ENCODE results near the gene ZDHHC1. TPM values are rescaled to one million over a fixed set of nuclear protein-coding genes. Genes with fewer than 3 reads are reported as not detected.
A peak's percentile ranks its signal among the peaks of the same experiment; 100 is the strongest.
"Not testable (repeated sequence)": the region's sequence is repeated elsewhere in the genome, so short reads cannot be mapped to it uniquely, and the experiment has no call there.

Gene ZDHHC1
- total and polyA plus RNA-seq, 2 of the 13 experiments (the other 11 are each of a cell fraction or from before 2014, with no cell fraction given): 0.51 to 1.1 TPM

GRCh38 chr16:67359540-67360269 lies 56.6 kb downstream of the ZDHHC1 start:
- CTCF ChIA-PET (ENCODE audit: low intra/inter-chr PET ratio, low total read pairs); POLR2A ChIA-PET; ATAC-seq; FAIRE-seq; H3K9me3 ChIP-seq (ENCODE audit: low read length); in situ Hi-C loops (cut with HindIII; ENCODE audit: extremely low pct_ligation_motif_present, low pct_unique_long_range_greater_than_20kb); H3K79me2 ChIP-seq (ENCODE audit: insufficient read depth, low read length); intact Hi-C loops (cut with micrococcal nuclease; ENCODE audit: unreplicated experiment); H3K36me3 ChIP-seq (replicated peaks in 1 of 2; ENCODE audit: control insufficient read depth in 1 of 2, insufficient read depth in 2 of 2, low read length in 2 of 2); H4K20me1 ChIP-seq (ENCODE audit: insufficient read depth, low read length); H3K4me3 ChIP-seq (replicated peaks in 1 of 3; ENCODE audit: insufficient read depth in 1 of 3, low read depth in 2 of 3, low read length in 3 of 3); DNase-seq (ENCODE audit: low spot score); H3K27ac ChIP-seq (ENCODE audit: extremely low read length, insufficient read depth, low read length); BruUV-seq (replicated peaks); H3K27me3 ChIP-seq (ENCODE audit: control insufficient read depth in 1 of 2, insufficient read depth in 2 of 2, low read length in 2 of 2); H2AFZ ChIP-seq (ENCODE audit: low read length); TF ChIP-seq SOX13 (IDR thresholded peaks at IDR 0.05): not testable (repeated sequence)
- peaks cover 49% of the 10 kb centered on the region for H3K4me1 ChIP-seq (ENCODE audit: insufficient read depth, low read length)
- peak overlapping the region; percentile 3; the same call in 1 of the 2 replicates for H3K9ac ChIP-seq (ENCODE audit: insufficient read depth, low read depth, low read length)
- H3K4me2 ChIP-seq (ENCODE audit: low read depth, low read length): peak overlapping the region; percentile 52
- 13% methylated on average over 8 of the region's 8 CpGs for WGBS (ENCODE audit: low lambda C conversion rate)
- TF ChIP-seq HNRNPK (IDR thresholded peaks at IDR 0.05; ENCODE audit: low read depth, low read length, poor library complexity, severe bottlenecking) (peak; percentile 39), TBX2 (CRISPR knock-in tag; IDR thresholded peaks at IDR 0.05; ENCODE audit: borderline replicate concordance) (peak; percentile 58; the same call in 1 of the 2 replicates), SOX13 (CRISPR knock-in tag; conservative IDR thresholded peaks at IDR 0.05 in 1 of 2, IDR thresholded peaks at IDR 0.05 in 1 of 2) (0 out of 4 replicates have a peak, but pooled peaks of 1 of the 2 experiments have one; percentile 23), KLF16 (CRISPR knock-in tag; IDR thresholded peaks at IDR 0.05) (0 out of 4 replicates have a peak, but pooled peaks of 1 of the 2 experiments have one; percentile 19), ZNF121 (CRISPR knock-in tag; IDR thresholded peaks at IDR 0.05) (peak; percentile 69; the same call in 1 of the 2 replicates), RCOR2 (CRISPR knock-in tag; IDR thresholded peaks at IDR 0.05) (peak; percentile 70; the same call in 1 of the 2 replicates), BCL6 (CRISPR knock-in tag; IDR thresholded peaks at IDR 0.05) (peak; percentile 54), PATZ1 (CRISPR knock-in tag; IDR thresholded peaks at IDR 0.05) (peak; percentile 17; the same call in 1 of the 2 replicates), ZNF770 (CRISPR knock-in tag; IDR thresholded peaks at IDR 0.05) (peak; percentile 97), NCOA2 (CRISPR knock-in tag; IDR thresholded peaks at IDR 0.05) (peak; percentile 45; the same call in 1 of the 2 replicates), ZMYM3 (CRISPR knock-in tag; IDR thresholded peaks at IDR 0.05) (peak; percentile 85), ZNF331 (CRISPR knock-in tag; IDR thresholded peaks at IDR 0.05) (peak; percentile 31; the same call in 1 of the 2 replicates), TFDP1 (CRISPR knock-in tag; IDR thresholded peaks at IDR 0.05; ENCODE audit: borderline replicate concordance) (0 out of 2 replicates have a peak, but pooled peaks have one; percentile 27), GFI1 (CRISPR knock-in tag; IDR thresholded peaks at IDR 0.05; ENCODE audit: borderline replicate concordance) (peak; percentile 86), SP5 (CRISPR knock-in tag; IDR thresholded peaks at IDR 0.05; ENCODE audit: borderline replicate concordance, low read depth) (0 out of 2 replicates have a peak, but pooled peaks have one; percentile 19), ZBTB7B (CRISPR knock-in tag; IDR thresholded peaks at IDR 0.05) (peak; percentile 41; the same call in 1 of the 2 replicates)

Data from HepG2 (cell line).